GM18499 (cell line): ENCODE results near the gene DDX20.

Experiments used
- ATAC-seq: cut with Tn5 transposase; IDR thresholded peaks from one replicate; pipeline ENCODE4 v1.9.1; 2021; ENCODE audit warnings: moderate number of reproducible peaks; ENCODE audit not compliant: insufficient read depth, unreplicated experiment

The DDX20 gene

DNA sequence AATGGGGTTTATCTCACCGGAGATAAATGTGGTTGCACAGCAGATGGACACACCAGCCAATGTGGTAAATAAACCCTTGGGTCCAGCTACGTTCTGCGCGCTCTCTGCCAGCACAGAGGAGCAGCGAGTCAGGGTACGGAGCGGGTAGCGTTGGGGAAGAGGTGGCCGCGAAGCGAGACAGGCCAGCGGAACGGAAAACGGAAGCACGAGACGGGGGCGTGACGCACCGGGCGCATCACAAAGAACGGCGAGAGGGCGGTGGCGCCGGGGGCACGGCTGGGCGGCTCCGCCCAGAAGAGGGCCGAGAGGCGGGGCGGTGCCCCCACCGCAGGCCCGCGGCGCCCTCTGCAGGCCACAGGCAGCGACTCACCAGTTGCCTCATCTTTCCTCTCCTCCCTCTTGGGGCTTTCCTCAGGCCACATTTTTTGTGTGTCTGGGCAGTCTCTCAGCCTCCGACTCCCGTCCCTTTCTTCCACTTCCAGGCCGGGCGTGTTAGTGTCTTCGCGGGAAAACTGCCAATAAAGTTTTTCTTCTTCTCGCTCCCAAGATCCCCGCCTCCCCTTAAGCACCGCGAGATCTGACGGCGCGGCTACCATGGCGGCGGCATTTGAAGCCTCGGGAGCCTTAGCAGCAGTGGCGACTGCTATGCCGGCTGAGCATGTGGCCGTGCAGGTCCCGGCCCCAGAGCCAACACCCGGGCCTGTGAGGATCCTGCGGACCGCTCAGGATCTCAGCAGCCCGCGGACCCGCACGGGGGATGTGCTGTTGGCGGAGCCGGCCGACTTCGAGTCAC, at the start of gene DDX20:
Gene DDX20 (plus strand): TSS at position 571 of the 793 bp plus-strand sequence. CDS start 24 bp downstream, at position 595.
- peak; percentile 73 for ATAC-seq

- no peak for ATAC-seq
These were observed 48.8 kb upstream of the DDX20 start for GRCh38 chr1:111706921-111707320.

DNA sequence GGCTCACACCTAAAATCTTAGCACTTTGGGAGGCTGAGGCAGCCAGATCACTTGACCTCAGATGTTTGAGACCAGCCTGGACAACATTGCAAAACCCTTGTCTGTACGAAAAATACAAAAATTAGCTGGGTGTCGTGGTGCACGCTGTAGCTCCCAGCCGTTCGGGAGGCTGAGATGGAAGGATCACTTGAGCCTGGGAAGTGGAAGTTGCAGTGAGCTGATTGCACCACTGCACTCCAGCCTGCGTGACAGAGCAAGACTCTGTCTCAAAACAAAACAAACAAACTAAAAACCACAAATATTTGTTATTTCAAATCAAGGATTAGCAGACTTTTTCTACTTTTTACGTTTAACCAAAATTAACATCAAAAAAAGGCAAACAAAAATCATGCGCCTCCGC, 47.8 kb upstream of the DDX20 start:
- no peak for ATAC-seq

- no peak for ATAC-seq
These were observed 45.7 kb upstream of the DDX20 start for GRCh38 chr1:111709986-111710385.

DNA sequence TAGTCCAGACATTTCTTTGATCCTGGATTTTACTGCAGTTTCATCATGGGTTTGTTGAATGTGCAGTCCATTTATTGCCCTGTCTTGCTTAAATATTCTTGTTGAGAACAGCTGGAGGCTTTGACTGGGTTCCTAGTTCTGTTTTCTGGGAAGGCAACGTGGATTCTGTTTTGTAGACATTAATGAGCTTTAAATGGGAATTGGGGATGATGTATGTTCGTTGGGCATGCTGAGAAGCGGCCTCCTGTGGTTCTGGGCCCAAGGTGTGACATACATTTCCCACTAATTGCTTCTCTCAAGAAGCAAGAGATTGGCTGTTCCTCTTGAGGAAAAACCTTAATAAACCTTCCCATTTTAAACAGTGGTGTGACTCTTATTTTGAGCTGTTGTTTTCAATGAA, 39.4 kb upstream of the DDX20 start:
- no peak for ATAC-seq

- no peak for ATAC-seq
These were observed 38.3 kb upstream of the DDX20 start for GRCh38 chr1:111717450-111717849.

DNA sequence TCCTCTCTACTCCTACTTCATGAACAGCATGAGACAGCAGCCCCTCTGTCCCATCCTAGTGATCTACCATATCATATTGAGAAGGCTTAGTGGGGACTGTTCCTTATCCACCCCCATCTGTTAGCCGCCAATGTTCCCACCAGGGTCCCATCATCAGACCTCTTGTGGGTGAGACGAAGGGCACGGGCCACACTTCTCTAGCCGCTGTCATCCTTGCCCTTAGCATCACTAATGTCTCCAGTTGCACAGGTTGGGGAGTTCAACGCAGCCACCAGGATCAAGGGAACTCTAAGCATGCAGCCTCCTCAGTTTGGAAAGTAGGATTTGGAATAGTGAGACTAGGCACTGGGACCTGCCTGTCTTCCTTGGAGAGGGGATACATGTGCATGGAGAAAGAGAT, 36.6 kb upstream of the DDX20 start:
- no peak for ATAC-seq

DNA sequence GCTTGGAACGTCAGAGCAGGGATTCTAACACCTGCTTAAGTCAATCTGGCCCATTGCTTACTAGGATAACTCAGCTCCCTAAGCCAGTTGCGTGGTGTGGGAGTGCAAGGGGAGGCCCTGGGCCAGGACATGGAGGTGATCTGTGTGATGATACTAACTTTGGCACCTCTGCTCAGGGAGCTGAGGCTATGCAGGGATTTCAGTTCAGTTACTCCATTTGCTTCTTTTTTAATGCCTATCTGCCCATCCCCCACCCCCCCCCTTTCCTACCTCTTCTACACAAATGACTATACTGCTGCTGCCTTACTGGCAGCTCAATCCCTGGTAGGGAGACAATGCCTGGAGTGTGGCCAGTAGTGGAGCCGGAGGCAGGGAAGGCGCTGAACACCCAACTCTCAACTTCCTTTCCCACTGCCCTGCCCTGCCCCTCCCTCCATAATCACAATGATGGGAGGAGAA, 36.0 kb upstream of the DDX20 start:
- no peak for ATAC-seq

DNA sequence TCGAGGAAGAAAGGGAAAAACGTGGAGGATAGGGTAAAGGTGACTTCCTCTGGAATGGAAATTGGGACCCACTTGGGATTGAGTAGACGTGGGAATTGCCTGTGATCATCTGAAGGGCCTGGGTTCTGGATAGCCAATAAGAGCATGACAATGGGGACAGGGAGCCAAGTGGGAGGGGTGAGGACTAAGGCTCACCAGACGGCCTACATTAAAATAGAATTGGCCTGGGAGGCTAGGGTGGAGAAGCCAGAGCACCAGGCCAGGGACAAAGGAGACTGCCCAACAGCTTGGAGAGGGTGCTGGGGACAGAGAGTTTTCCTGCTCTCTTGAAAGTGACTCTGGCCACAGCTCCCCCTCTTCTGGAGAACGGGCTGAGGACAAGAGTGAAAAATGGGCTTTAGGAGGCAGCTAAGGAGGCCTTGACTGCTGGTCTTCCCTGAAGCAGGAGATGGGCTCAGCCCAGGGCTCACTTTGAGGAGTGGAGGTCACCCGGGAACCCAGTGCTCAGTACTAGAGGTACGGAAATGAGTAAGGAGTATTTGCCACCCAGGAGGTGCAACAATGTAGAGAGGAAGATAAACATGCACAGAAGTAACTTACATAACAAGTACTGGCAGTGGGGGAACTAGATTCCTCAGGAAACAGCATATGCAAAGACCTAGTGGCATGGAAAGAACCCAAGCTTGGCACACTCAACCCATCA, 35.3 kb upstream of the DDX20 start:
- no peak for ATAC-seq

DNA sequence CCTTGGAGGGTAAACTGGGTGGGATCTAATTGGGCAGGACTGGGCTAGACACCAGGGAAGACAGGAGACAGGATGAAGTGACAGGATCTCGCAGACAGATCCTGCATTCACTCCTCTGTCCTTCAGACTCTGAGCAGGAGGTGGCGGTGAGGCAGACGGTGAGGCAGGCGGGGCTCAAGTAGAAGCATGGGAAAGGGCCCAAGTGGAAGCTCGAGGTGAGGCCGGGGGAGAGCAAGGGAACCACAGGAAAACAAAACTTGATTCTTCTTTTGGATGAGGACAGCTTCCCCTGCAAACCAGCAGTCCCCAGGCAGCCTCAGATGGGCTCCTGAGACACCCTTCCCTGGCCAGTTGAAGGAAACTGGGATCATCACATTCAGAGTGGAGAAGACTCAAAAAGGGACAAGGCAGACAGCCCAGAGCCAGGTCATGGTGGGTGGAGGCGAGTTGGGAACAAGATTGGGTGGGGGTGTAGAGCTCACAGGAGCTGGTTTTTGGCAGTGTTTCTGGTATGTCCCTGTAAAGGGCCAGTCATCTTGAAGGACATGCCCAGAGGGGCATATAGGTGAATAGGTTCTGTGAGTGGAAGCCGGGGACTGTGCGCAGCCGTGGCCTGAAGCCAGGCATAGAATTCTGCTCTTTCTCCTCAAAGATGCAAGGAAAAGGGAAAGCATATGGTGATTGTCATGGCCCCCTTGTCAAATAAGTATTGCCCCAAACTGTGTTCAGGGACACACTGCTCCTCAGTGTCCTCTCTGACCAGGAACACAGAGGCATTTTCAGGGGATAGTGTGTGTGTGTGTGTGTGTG, 34.5 kb upstream of the DDX20 start:
- no peak for ATAC-seq

- ATAC-seq = no peak
These were observed 32.5 kb upstream of the DDX20 start for GRCh38 chr1:111723091-111723806.

- no peak for ATAC-seq
These were observed 31.8 kb upstream of the DDX20 start for GRCh38 chr1:111723871-111724270.

GRCh38 chr1:111725192-111725591, 30.5 kb upstream of the DDX20 start:
- no peak for ATAC-seq

DNA sequence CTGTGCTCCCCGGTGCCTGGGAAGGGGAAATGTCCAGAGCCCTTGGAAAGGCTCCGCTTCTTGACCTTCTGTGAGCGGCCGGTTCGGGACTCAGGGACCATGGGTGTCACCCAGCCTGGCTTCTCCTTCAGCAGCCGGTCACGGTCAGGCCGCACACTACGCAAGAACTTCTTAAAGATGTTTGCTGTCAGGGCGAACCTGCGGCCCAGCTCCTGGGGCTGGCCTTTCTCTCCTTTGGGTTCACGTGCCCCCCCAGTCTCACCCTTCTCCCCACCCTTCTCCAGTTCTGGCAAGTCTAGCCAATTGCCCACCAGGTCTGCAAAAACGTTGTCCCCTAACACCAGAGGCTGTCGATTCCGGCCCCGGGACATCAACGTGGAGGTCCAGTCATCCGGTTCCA, 28.6 kb upstream of the DDX20 start:
- no peak for ATAC-seq

GRCh38 chr1:111729271-111729921, 26.3 kb upstream of the DDX20 start:
- no peak for ATAC-seq

DNA sequence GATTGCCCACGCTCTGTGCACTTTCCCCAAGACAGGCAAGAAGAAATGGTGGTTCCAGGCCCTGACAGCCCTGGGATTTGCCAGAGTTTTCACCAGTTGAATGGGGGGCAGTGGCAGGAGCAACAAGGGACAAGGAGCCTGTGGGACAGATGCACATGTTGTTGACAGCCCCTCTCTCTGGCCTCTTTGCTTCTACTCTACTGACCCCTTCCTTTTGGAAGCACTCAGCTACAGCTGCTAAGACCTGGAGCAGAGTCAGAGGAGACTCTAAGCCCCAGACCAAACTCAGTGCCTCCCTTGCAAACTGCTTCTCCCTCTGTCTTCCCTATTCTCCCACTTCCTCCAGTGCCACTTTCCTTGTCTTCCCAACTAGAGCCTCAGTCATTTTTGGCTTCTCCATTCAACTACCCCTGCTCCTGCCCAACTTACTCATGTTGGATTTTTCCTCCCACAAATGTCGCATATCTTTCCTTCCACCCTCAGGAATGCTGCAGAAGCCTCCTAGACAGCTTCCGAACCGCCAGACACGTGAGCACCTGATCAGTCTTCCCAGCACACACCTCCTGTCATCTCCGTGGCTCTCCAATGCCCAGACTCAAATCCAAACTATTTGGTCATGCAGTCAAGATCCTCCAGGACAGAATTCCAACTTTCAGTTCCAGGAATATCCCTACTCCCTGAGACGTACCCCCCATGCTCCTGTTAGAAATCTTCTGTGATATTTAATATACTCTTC, 25.6 kb upstream of the DDX20 start:
- no peak for ATAC-seq

- ATAC-seq = no peak
These were observed 25.0 kb upstream of the DDX20 start for GRCh38 chr1:111730706-111731105.

DNA sequence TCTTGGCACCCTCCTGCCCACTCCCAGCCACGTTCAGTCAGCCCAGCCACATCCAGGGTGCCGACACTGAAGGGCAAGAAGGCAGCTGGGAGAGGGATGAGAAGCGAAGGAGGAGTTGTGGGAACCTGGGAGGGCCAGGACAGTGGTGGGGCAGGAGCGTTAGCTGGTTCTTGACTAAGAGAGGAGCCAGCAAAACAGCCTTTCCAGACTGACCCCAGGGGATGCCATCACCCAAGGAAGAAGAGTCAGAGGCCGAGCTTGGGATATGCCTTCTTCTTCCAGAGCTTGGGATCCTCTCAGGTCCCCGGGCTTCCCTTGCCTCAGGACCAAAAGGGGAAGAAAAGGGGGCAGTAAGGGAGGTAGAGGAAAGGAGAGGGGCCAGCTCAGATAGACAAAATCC, 23.7 kb upstream of the DDX20 start:
- no peak for ATAC-seq

- no peak for ATAC-seq
These were observed 23.0 kb upstream of the DDX20 start for GRCh38 chr1:111732718-111733117.
